Keratinocyte (primary cell): ENCODE measurements around the gene SSC4D. TPM values are rescaled to one million over a fixed set of nuclear protein-coding genes. Genes with fewer than 3 reads are reported as not detected.

Experiments
- DNase-seq: peaks from one replicate; pipeline ENCODE4 v3.0.0-alpha.2; 2011; ENCODE audit warnings: low read depth, missing footprints, low spot score
- FAIRE-seq: peaks from 2 replicates; lab custom pipeline; 2011; peaks lifted over from hg19 to GRCh38; lab: Jason Lieb, UNC
- H2AFZ ChIP-seq: 2 replicates; pipeline ENCODE4 v1.6.0; 2012; ENCODE audit warnings: low read length, control low read depth, inconsistent platforms; ENCODE audit not compliant: control insufficient read depth
- H3K27ac ChIP-seq: 2 replicates; pipeline ENCODE4 v1.5.1; 2011; ENCODE audit warnings: low read length; ENCODE audit not compliant: control insufficient read depth, insufficient read depth
- H3K27me3 ChIP-seq: 3 replicates; pipeline ENCODE4 v1.6.0; 2011; ENCODE audit warnings: low read length; ENCODE audit not compliant: control insufficient read depth, insufficient read depth; ENCODE audit errors: extremely low read depth
- H3K36me3 ChIP-seq, 2 experiments: 2 replicates in 1 of 2; 3 replicates in 1 of 2; pipeline ENCODE4 v1.5.1; 2011; ENCODE audit warnings: low read length in 2 of 2, mild to moderate bottlenecking in 1 of 2; ENCODE audit not compliant: control insufficient read depth in 2 of 2, insufficient read depth in 2 of 2; ENCODE audit errors: extremely low read depth in 1 of 2
- H3K4me1 ChIP-seq: 3 replicates; pipeline ENCODE4 v1.5.1; 2011; ENCODE audit warnings: low read length; ENCODE audit not compliant: control insufficient read depth, insufficient read depth; ENCODE audit errors: extremely low read depth
- H3K4me2 ChIP-seq: 3 replicates; pipeline ENCODE4 v1.6.0; 2011; ENCODE audit warnings: low read depth, low read length; ENCODE audit not compliant: control insufficient read depth, insufficient read depth; ENCODE audit errors: extremely low read depth
- H3K4me3 ChIP-seq, 3 experiments: fragments of 200-600 bp in 1 of 3; sonication (generic) in 1 of 3; 2 replicates in 2 of 3; 3 replicates in 1 of 3; pipeline ENCODE4 v1.5.1; 2011 to 2016; ENCODE audit warnings: low read length in 3 of 3, mild to moderate bottlenecking in 3 of 3, control low read depth in 2 of 3, inconsistent platforms in 1 of 3, low read depth in 1 of 3, mixed read lengths in 1 of 3, mixed run types in 1 of 3, moderate library complexity in 1 of 3; ENCODE audit not compliant: control insufficient read depth in 2 of 3, insufficient read depth in 2 of 3; ENCODE audit errors: extremely low read depth in 1 of 3
- H3K79me2 ChIP-seq: 2 replicates; pipeline ENCODE4 v1.6.0; 2012; ENCODE audit warnings: low read length; ENCODE audit not compliant: control insufficient read depth, insufficient read depth
- H3K9ac ChIP-seq: 3 replicates; pipeline ENCODE4 v1.6.0; 2011; ENCODE audit warnings: low read length; ENCODE audit not compliant: control insufficient read depth, insufficient read depth; ENCODE audit errors: extremely low read depth
- H3K9me1 ChIP-seq: 3 replicates; pipeline ENCODE4 v1.6.0; 2011; ENCODE audit warnings: low read length; ENCODE audit not compliant: control insufficient read depth, insufficient read depth; ENCODE audit errors: extremely low read depth
- H3K9me3 ChIP-seq: 2 replicates; pipeline ENCODE4 v1.5.1; 2012; ENCODE audit warnings: low read depth, low read length; ENCODE audit not compliant: control insufficient read depth
- H4K20me1 ChIP-seq: 3 replicates; pipeline ENCODE4 v1.6.0; 2011; ENCODE audit warnings: low read length; ENCODE audit not compliant: control insufficient read depth, insufficient read depth; ENCODE audit errors: extremely low read depth
- CTCF ChIP-seq, 3 experiments: IDR thresholded peaks in 1 of 3; conservative IDR thresholded peaks in 1 of 3; optimal IDR thresholded peaks in 1 of 3; 2 replicates in 2 of 3; 3 replicates in 1 of 3; pipeline versions ENCODE3 to v1.5.1; 2011; ENCODE audit warnings: low read length in 3 of 3, mild to moderate bottlenecking in 3 of 3, moderate library complexity in 2 of 3, control low read depth in 1 of 3, inconsistent platforms in 1 of 3; ENCODE audit not compliant: insufficient read depth in 2 of 3; ENCODE audit errors: extremely low read depth in 1 of 3
- EZH2 ChIP-seq: IDR thresholded peaks from one replicate; pipeline ENCODE4 v1.6.1; 2012; ENCODE audit warnings: inconsistent platforms, mild to moderate bottlenecking, low read length, moderate library complexity
- dilution Hi-C: fragments of 300-500 bp; cut with MboI; formaldehyde crosslinking; loops from one replicate; pipeline ENCODE4 v1.7.0; 2020; ENCODE audit warnings: low sequenced_read_pairs; ENCODE audit not compliant: extremely low pct_ligation_motif_present
- polyA plus RNA-seq, 5 experiments: library from polyadenylated mRNA; depleted of rRNA in 3 of 5; stranded (reverse) in 3 of 5; stranded (forward) in 1 of 5; unstranded in 1 of 5; fragments of >200 nt; gene quantifications; 1 replicate in 1 of 5; 2 replicates in 3 of 5; 3 replicates in 1 of 5; pipeline versions ENCODE4 v1.2.1 to v1.2.3, GENCODE V29; 2011 to 2012; ENCODE audit warnings: missing spikeins in 2 of 5, low read depth in 1 of 5, low replicate concordance in 1 of 5

Gene SSC4D
- polyA plus RNA-seq, 1 donor (not counting 4 experiments of a cell fraction or from before 2014, with no cell fraction given) = 0.98 TPM

GRCh38 chr7:76340617-76341131 is 68.8 kb downstream of the SSC4D start:
- H3K9me3 ChIP-seq = no peaks in the 10 kb centered on the region
- H2AFZ ChIP-seq = no peak overlapping the region
- H3K27ac ChIP-seq = peak overlapping the region; percentile 16
- no peak for DNase-seq
- peaks cover 24 to 57% of the 10 kb centered on the region in 2 experiments for H3K36me3 ChIP-seq
- H3K27me3 ChIP-seq = no peaks in the 10 kb centered on the region
- H3K4me1 ChIP-seq = peaks cover 28% of the 10 kb centered on the region
- H3K4me3 ChIP-seq = no peak overlapping the region
- peaks cover 100% of the 10 kb centered on the region for H3K79me2 ChIP-seq
- no peak for FAIRE-seq
- H4K20me1 ChIP-seq = peaks cover 57% of the 10 kb centered on the region
- H3K4me2 ChIP-seq = no peak overlapping the region
- dilution Hi-C loops = no loop called here
- no peak overlapping the region for H3K9ac ChIP-seq
- H3K9me1 ChIP-seq = peaks cover 9% of the 10 kb centered on the region
- TF ChIP-seq CTCF (optimal IDR thresholded peaks at IDR 0.05 in 1 of 3, IDR thresholded peaks at IDR 0.05 in 1 of 3, conservative IDR thresholded peaks at IDR 0.05 in 1 of 3; ENCODE audit: extremely low read depth in 1 of 3, insufficient read depth in 2 of 3, low read length in 3 of 3) = no peak
- TF ChIP-seq EZH2 = no peak

Other genes with a start within 250 kb of the SSC4D start
- 0.30 to 0.52 TPM (median 0.46 TPM) in 3 replicates for gene SRRM3, start 207.8 kb downstream of the SSC4D start, polyA plus RNA-seq
- 460 to 1,644 TPM (median 478 TPM) in 3 replicates for gene HSPB1, start 107.0 kb downstream of the SSC4D start, polyA plus RNA-seq
- gene YWHAG, start 50.7 kb downstream of the SSC4D start, polyA plus RNA-seq = 88.1 to 130 TPM (median 116 TPM) in 3 replicates
- 6.9 to 13.6 TPM (median 7.7 TPM) in 3 replicates for gene ZP3, start 15.3 kb upstream of the SSC4D start, polyA plus RNA-seq
- 15.1 to 25.6 TPM (median 22.4 TPM) in 3 replicates for gene DTX2, start 52.0 kb upstream of the SSC4D start, polyA plus RNA-seq
- gene UPK3B, start 100.9 kb upstream of the SSC4D start, polyA plus RNA-seq = 2.6 to 11.9 TPM (median 7.5 TPM) in 3 replicates
- gene SPDYE16, start 133.6 kb upstream of the SSC4D start, polyA plus RNA-seq = not detected in 3 replicates
- gene POMZP3, start 217.6 kb upstream of the SSC4D start, polyA plus RNA-seq = 6.9 to 11.7 TPM (median 9.1 TPM) in 3 replicates